NCI-H526 treated with DMSO at 0.1 percent for 48 hours (cell line): ENCODE data around the gene GMEB1.
A peak's percentile ranks its signal among the peaks of the same experiment; 100 is the strongest.
"Not testable (repeated sequence)": the region's sequence is repeated elsewhere in the genome, so short reads cannot be mapped to it uniquely, and the experiment has no call there.

ENCODE experiments used
- DNase-seq: peaks from one replicate; lab custom pipeline; 2025; lab: John Stamatoyannopoulos, UW

GMEB1 gene, protein sequence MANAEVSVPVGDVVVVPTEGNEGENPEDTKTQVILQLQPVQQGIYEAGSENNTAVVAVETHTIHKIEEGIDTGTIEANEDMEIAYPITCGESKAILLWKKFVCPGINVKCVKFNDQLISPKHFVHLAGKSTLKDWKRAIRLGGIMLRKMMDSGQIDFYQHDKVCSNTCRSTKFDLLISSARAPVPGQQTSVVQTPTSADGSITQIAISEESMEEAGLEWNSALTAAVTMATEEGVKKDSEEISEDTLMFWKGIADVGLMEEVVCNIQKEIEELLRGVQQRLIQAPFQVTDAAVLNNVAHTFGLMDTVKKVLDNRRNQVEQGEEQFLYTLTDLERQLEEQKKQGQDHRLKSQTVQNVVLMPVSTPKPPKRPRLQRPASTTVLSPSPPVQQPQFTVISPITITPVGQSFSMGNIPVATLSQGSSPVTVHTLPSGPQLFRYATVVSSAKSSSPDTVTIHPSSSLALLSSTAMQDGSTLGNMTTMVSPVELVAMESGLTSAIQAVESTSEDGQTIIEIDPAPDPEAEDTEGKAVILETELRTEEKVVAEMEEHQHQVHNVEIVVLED

DNA sequence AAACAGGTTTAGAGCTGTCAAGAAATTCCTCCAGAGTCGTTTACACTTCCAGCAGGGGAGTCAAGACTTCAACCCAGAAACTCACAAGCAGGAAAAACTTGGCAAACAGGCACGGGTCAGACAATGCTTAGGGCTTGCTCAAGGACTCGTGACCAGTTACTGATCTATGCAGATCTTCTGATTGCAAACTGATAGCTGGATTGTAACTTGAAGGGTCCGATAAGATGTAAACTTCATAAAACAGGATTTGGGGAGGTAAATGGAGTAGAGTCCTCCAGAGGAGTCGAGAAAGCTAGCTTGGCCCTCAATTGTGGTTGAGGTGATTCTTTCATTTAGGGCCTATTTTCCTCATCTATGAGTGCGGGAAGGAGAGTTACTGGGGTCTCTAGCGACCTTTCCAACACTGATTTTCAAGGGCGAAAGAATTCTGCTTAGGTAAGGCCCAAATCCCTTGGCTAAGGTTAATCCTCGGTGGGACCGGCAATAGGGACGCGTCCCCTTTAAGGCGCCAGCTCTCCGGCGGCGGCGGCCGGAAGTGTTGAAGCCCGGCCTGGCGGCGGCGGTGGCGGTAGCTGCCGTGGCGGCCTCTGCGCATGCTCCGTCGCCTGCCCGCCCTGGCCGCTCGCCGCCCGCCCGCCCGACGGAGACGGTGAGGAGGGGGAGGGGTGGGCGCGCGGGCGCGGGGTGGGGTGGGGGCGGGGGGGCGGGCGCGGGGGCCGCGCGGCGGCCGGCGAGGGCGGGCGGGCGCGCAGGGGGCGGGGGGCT, at the start of gene GMEB1:
Gene GMEB1, plus strand, starts transcription at position 594 of the 765 bp plus-strand sequence. CDS start 14,829 bp downstream, outside the sequence.
- peak; percentile 80 for DNase-seq

DNA sequence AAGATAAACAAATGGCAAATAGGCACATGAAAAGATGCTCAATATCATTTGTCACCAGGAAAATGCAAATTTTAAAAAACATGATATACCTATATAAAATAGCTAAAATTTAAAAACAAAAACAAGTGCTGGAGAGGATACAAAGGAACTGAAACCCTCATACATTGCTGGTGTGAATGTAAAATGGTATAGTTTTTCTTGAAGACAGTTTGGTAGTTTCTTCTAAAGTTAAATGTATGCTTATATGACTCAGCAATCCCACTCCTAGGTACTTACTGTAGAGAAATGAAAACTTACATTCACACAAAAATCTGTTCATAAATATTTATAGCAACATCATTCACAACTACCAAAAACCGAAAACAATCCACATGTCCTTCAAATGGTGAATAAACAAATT, 36.9 kb upstream of the GMEB1 start:
- DNase-seq: no peak

DNA sequence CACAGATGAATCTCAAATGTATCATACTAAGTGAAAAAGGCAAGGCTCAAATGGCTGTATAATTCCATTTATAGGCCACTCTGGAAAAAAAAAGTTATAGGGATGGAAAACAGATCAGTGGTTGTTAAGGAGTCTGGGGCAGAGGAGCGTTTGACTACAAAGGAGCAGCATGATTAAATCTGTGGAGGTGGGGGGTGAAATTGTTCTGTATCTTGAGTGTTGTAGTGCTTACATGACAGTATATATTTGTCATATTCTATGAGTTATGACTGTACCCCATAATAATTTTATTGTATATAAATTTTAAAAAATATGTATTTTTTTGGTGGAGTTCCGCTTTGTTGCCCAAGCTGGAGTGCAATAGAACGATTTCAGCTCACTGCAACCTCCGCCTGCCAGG, 36.0 kb upstream of the GMEB1 start:
- no peak for DNase-seq

DNA sequence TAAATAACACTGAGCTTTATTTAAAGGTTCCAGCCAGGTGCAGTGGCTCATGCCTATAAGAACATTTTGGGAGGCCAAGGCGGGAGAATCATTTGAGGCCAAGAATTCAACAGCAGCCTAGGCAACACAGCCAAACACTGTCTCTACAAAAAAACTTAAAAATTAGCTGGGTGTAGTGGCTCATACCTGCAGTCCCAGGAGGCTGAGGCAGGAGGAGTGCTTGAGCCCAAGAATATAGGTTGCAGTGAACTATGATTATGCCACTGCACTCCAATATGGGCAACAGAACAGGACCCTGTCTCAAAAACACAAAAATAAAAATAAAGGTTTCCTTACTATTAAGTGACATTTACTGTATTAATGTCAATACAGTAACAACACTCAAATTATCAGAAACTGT, 27.8 kb upstream of the GMEB1 start:
- no peak for DNase-seq

DNA sequence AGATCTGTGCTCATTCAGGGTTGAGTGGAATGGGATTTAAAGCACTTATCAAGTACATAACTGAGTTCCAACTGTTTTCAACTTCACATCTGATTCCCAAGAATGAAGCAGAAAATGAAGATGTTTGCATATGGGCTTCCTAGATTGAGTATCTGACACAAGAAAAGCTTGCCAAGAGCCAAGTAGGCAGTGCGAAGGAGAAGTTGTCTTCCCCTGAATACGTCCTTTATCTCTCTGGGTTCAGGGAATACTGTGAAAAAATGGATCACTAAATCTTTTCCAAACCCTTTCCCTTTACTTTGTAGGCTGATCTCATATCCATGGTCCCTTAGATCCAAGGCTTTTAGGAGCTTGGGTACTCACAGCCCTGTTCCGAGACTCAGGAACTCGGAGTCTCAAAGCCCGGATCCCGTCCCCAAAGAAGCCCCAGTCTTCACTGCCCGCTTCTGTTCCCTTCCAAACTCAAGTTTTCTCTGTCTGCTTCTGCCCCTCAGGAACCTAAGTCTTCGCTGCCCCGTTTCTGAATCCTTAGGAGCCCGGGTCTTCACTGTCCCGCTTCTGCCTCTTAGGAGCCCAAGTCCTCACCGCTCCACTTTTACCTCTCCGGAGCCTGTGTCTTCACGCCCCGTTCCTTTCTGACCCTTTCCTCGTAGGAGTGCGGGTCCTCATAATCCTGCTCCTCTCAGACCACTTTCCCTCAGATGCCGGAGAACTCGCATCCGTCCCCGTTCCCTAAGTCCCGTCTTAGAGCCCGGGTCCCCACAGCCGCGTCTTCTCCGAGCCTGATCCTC, 26.3 kb upstream of the GMEB1 start:
- DNase-seq: no peak

DNA sequence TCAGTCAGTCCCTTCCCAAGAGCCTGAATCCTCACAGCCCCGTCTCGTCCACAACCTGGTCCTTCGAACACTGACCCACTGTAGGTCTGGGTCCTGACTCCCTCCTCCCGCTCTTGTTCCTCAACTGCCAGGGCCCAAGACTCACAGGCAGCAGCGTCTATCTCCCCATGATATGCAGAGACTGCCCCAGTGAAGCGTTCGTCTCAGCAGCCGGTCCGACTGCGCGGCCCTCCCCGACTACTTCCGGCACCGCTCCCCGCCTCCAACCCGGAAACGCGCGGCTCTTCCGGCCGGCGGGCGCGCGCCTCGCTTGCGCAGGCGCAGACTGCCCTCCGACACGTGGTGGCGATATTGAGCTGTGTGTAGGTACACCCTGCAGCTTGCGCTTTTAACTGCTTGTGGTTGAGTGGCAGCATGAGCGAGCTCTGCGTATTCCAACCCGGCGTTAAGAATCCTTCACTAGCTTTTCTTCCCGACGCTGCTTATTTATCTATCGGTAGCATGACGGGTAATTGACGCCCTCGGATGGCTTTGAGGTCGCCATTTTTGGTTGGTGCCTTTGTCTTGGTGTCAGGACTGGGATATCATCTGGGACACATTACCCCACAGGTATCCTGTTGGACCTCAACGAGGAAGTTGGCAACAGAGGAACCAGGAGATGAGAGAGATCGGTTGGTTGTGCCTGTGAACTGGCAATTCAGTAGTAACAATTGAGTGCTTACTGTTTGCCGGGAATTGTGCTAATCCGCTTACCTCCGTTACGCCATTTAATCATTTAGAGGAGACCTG, 25.5 kb upstream of the GMEB1 start, which contains the start of gene TAF12:
Gene TAF12, minus strand, starts transcription at position 221 of the 789 bp plus-strand sequence. CDS start 20,986 bp downstream, outside the sequence.
- DNase-seq: peak; percentile 90

DNA sequence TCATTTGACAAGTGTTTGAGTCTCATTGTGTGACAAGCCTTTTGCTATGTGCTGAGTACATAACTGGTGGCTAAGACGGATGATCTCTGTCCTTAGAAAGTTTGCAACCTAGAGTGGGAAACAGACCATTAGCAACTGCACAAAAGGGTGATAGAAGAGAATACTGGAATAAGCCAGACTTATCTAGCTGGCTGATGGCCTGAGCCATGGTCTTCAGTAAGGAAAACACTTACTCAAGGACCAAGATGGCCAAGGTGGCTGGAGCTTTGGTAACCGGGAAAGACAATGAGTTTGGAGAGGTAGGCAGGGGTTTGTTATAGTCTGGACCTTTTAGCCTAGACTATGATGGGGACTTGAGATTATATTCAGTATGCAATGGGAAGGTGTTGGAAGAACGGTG, 24.1 kb upstream of the GMEB1 start:
- DNase-seq: no peak

DNA sequence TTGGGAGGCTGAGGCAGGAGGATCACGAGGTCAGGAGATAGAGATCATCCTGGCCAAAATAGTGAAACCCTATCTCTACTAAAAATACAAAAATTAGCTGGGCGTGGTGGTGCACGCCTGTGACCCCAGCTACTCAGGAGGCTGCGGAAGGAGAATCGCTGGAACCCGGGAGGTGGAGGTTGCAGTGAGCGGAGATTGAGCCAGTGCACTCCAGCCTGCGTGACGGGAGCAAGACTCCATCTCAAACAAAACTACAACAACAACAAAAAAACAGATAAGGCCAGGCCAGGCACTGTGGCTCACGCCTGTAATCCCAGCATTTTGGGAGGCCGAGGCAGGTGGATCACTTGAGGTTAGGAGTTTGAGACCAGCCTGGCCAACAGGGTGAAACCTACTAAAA, 23.2 kb upstream of the GMEB1 start:
- not testable (repeated sequence) for DNase-seq

DNA sequence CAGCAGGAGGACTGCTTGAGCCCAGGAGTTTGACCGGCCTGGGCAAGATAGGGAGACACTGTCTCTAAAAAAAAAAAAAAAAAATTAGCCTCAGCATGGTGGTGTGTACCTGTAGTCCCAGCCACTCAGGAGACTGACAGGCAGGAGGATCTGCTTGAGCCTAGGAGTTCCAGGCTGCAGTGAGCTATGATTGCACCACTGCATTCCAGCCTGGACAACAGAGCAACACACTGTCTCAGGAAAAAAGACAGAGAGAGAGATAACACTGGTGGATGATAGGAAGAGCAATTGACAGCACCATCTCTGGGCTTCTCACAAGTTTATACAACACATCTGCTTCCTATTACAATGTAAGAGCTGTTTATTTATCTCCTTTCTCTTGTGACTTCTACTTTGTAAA, 22.5 kb upstream of the GMEB1 start:
- DNase-seq: no peak

DNA sequence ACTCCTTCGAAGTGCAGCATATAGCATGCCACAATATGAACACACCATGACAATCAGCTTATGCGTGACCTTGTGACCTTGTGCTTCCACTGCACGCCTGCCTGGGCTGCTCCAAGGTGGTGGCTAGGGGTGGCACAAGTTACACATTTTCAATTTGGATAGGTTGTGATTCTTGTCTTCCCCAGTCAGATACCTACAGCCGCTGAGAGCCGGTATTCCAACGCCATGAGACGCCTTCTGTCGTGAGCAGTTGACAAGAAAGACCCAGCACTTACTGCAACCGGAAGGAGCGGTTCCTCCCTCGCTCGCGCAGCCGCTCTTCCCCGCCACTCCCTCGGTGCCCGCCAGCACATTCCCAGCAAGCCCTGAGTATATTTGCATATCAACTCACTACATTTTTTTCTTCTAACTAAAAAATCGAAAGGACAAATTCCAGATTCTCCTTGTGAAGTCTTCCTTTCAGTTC, 20.5 kb upstream of the GMEB1 start:
- DNase-seq: peak; percentile 94

DNA sequence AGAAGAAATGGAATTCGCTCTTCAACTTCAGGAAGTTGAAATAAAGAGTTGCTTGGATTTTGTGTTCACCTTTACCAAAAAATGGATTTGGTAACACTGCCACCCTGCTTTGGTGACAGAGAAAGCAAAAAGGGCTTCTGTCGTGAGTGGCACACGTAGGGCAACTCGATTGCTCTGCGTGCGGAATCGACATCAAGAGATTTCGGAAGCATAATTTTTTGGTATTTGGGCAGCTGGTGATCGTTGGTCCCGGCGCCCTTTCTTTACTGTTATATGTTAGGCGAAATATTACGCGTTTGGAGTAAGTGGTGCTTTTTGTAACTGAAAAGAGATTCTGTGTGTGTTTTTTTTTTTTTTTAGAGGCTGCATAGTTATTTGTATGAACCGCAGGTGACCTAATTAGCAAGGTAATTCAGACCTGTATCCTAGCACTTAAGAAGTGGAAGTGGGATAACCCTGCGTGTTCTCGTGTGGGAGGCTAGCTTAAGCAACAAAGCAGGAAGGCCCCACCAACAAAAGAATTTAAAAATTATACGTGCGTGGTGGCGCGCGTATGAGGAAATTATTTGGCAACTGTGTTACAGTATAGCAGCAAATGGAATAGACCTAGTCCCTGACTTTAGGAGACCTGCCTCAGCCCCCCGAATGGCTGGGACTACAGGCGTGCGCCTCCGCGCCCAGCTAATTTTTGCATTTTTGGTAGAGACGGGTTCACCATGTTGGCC, 19.9 kb upstream of the GMEB1 start, which contains the start of gene RNU11:
Gene RNU11, plus strand, starts transcription at position 127 of the 725 bp plus-strand sequence.
- DNase-seq: peak; percentile 99

DNA sequence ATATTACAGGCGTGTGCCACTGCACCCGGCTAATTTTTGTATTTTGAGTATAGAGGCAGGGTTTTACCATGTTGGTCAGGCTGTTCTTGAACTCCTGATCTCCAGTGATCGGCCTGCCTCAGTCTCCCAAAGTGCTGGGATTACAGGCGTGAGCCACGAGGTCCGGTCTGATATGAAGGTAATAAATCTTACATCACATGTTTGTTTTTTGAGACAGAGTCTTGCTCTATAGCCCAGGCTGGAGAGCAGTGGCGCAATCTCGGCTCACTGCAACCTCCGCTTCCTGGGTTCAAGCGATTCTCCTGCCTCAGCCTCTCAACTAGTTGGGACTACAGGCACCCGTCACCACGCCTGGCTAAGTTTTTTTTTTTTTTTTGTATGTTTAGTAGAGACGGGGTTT, 15.5 kb upstream of the GMEB1 start:
- DNase-seq: not testable (repeated sequence)

DNA sequence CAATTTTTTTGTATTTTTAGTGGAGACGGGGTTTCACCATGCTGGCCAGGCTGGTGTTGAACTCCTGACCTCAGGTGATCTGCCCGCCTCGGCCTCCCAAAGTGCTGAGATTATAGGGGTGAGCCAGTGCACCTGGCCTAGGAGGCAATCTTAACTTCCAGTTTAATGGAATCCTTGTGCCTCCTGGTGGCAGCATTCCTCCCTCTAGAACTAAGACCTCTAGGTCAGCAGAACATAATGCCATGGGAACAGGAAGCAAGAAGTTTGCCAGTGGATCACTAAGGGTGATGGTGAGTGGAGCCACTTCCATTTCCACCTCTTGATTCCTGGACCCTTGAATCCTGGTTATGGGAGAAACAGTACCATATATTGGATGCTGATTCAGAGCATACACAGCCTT, 14.7 kb upstream of the GMEB1 start:
- not testable (repeated sequence) for DNase-seq

DNA sequence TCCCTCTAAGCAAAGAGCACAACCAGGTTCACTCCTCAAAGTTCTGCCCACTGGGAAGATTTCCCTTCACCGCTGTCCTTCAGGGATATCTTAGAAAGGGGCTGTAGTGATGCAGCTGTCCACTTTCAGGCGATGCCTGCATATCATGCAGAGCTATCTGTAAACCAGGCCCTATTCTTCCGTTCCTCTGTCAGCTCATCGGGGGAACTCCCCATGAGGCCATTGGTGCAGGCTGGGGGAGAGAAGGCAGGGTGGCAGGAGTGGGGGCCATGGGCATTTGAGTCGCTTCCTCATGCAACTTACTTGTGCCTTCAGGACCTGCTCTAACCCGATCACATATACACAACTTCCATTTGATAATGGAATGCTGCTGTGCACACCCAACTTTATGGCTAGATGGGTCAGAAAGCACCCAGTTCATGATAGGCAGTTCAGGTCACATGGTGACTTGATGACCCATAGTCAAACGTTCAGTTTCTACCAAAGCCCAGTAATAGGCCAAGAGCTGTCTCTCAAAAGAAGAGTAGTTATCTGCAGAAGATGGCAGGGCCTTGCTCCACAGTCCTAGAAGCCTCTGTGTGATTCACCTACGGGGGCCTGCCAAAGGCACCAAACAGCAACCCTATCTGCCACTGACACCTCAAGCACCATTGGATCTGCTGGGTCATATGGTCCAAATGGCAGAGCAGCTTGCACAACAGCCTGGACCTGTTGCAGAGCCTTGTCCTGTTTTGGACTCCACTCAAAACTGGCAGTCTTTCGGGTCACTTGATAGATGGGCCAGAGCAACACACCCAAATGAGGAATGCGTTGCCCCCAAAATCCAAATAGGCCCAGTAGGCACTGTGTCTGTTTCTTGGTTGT, 12.9 kb upstream of the GMEB1 start:
- not testable (repeated sequence) for DNase-seq

DNA sequence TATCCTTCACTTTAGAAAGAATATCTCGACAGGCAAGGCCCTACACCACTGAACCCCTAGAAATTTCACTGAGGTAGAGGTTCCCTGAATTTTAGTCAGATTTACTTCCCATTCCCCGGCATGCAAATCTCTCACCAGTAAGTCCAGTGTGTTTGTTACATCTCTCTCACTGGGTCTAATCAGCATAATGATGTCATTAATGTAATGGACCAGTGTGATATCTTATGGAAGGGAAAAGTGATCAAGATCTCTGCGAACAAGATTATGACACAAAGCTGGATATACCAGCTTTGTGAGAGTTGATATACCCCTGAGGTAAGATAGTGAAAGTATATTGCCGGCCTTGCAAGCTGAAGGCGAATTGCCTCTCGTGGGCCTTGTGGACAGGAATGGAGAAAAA, 12.2 kb upstream of the GMEB1 start:
- no peak for DNase-seq

DNA sequence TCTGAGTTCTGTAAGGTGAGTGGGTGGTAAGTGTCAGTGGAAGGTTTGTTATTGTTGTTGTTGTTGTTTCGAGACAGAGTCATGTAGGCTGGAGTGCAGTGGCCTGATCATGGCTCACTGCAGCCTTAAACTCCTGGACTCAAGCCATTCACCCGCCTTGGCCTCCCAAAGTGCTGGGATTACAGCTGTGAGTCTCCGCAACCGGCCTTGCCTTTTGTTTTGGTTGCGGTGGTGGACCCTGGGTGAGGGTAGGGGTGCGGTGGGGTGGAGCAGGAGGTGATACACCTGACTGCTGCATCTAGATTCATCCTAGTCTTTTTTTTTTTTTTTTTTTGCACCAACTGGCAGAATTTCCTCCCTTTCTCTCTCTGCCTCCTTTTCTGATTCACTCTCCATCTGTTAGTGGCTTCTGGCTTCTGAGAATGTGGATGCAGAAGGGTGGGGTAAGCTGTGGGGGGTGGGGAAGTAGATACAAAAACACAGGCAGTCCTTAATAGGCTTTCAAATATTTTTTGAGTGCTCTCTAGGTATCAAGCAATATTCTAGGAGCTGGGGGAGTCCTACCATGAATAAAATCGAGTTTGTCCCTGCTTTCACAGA, 4.6 kb upstream of the GMEB1 start:
- DNase-seq: no peak

DNA sequence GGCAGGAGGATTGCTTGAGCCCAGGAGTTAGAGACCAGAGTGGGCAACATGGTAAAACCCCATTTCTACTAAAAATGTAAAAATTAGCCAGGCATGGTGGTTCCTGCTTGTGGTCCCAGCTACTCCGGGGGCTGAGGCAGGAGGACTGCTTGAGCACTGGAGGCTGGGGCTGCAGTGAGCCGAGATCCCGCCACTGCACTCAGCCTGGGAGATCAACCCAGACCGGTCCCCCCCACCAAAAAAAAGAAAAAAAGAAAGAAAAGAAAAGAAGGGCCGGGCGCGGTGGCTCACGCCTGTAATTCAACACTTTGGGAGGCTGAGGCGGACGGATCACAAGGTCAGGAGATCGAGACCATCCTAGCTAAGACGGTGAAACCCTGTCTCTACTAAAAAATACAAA, 1.8 kb upstream of the GMEB1 start:
- no peak for DNase-seq

DNA sequence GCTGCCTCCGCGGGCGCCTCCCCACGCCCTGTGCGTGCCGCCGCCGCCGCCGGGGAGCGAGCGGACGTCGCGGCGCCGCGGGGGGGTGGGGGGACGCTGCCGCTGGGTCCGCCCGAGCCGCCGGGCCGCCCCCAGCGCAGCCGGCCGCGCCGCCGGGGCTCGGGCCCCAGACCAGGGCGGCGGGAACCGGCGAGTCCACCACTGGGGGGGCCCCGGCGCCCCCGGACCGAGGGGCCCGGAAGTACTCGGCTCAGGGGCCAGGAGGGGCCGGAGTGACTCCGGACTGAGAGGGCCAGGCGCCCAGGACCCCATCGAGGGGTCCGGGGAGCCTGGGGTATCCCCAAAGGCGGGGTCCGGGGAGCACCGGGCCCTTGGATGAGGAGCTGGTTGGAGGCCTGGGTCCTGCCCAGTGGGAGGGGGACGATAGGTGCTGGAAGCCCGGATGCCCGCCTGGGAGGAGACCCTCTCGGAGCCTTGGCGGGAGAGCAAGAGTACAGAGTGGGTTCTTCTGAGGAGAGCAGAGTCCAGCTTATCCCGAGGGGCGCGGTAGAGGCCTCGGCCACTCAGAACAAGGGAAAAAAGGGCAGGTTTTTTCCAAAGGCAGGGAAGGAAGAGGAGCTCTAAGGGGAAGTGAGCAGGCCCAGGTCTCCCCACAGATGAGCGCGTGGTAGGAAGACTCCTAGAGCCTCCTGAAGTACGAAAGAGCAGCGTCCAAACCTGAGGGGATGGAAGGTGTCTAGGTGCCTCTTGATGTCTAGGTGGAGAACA, 556 bp downstream of the GMEB1 start:
- peak; percentile 44 for DNase-seq
